ENCODE measurements around the gene COL27A1.

GRCh38 chr9:114278881-114279570 is 123.7 kb downstream of the COL27A1 start:
- no peak for TF ChIP-seq YY1 (IDR thresholded peaks at IDR 0.05; ENCODE audit: insufficient read depth, insufficient read length)
- no peak for TF ChIP-seq ZNF274 (IDR thresholded peaks at IDR 0.05; ENCODE audit: low read depth, low read length)

Data from NT2/D1 (cell line).